ENCODE measurements around the gene SDHC.
A peak's percentile ranks its signal among the peaks of the same experiment; 100 is the strongest.
"Not testable (repeated sequence)": the region's sequence is repeated elsewhere in the genome, so short reads cannot be mapped to it uniquely, and the experiment has no call there.

SDHC gene

DNA sequence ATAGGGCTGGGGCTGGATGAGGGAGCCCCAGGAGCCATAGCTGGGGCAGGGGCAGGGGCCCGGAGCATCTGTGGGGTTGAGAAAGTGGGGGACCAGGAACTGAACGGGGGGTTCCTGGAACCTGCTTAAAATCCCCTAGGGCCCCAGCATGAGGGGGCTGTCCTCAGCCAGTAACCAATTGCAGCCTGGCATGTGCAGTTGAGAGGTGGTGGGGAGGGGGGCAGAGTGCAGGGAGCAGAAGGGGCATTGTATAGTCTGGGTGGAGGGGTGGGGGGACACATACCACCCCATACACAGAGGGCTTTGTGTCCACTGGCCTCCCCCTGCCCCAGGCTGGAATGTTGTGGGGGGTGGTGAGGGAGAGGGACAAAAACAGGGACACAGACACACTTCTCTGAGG is 4.3 kb upstream of the SDHC start, which contains the start of gene MPZ:
TSS of gene MPZ (minus strand) at position 101 of the 400 bp plus-strand sequence. CDS start at position 38, 63 bp downstream.
- DNase-seq (ENCODE audit: low read depth, low spot score), result no peak

DNA sequence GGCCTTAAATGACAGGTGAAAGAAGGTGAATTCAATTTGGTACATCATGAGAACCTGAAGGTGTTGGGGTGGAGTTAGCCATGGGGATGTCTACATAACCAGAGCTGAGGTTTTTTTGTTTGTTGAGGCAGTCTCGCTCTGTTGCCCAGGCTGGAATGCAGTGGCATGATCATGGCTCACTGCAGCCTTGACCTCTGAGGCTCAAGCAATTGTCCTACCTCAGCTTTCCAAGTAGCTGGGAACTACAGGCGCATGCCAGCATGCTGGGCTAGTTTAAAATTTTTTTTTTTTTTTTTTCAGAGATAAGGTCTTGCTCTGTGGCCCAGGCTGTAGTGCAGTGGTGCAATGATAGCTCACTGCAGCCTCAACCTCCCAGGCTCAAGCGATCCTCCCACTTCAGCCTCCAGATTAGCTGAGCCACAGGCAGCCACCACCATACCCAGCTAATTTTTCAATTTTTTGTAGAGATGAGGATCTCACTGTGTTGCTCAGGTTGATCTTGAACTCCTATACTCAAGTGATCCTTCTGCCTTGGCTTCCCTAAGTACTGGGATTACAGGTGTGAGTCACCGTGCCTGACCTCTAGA is 2.5 kb upstream of the SDHC start:
- DNase-seq (ENCODE audit: low read depth, low spot score), result no peak

DNA sequence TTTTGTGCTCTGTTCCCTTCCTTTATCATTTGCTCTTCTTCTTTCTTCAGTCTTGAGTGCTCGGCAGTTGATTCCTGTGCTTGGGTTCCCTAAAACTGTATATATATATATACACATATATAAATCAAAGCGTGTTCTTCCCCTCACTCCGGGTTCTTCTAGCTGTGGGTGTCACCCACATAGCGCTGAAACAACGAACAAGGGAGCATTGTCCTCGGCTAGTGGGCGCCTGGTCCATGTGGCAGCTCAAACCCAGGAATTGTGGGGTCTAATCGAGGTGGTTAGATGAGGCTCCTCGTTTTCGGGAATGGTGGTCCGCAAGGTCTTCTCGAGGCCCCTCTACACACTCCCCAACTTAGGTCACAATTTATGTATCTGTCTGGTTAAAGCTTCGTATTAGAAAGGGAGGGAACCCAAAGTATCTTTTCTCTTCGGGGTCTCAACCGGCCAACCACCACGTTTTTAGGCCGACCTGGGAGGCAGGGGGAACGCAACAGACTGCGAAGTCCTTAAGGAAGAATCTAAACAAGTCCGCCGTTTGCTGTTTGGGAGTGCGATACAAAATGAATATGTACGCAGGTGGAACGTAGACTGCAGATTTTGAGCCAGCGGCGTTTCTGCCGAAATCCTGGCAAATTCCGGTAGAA is 504 bp upstream of the SDHC start:
- no peak for DNase-seq (ENCODE audit: low read depth, low spot score)

DNA sequence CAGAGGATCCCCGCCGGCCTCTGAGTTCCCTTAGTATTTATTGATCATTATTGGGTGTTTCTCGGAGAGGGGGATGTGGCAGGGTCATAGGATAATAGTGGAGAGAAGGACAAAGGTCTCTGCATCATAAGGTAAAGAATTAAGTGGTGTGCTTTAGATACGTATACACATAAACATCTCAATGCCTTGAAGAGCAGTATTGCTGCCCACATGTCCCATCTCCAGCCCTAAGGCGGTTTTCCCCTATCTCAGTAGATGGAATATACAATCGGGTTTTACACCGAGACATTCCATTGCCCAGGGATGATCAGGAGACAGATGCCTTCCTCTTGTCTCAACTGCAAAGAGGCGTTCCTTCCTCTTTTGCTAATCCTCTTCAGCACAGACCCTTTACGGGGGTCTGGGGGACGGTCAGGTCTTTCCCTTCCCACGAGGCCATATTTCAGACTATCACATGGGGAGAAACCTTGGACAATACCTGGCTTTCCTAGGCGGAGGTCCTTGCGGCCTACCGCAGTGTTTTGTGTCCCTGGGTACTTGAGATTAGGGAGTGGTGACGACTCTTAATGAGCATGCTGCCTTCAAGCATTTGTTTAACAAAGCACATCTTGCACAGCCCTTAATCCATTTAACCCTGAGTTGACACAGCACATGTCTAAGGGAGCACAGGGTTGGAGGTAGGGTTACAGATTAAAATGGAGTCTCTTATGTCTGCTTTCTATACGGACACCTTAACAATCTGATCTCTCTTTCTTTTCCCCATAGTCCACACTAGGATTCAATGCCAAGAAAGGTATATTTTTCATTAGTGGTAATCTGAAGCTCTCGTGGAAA is 1.9 kb downstream of the SDHC start:
- DNase-seq (ENCODE audit: low read depth, low spot score), result not testable (repeated sequence)

DNA sequence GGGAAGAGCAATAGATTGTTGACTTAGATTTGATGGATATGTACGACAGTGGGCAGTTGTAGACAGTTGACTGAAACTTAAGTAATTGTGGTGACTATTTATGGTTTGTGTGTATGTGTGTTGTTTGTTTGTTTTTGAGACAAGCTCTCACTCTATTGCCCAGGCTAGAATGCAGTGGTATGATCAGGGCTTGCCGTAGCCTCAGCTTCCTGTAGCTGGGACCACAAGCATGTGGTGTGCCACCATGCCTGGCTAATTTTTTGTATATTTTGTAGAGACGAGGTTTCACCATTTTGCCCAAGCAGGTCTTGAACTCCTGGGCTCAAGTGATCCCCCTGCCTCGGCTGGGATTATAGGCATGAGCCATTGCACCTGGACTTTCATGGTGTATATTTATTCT is 9.8 kb downstream of the SDHC start:
- no peak for DNase-seq (ENCODE audit: low read depth, low spot score)

DNA sequence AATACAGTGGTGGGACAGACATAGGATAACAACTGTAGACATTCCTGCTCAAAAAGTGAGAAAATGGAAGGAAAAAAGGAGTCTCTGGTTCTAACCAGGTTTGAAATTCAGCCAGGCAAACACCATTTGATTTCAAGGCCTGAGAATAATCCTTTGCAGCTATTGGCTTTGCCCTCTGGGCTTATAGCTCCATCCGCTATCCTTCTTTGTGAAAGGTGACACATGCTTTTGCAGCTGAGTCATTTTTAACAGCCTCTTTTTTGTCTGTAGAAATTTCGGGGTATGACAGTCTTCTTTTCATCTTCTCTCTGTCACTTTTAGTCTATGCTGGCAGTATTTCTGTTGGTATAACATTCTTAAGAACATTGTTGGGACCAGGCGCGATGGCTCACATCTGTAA is 16.2 kb downstream of the SDHC start:
- no peak for DNase-seq (ENCODE audit: low read depth, low spot score)

DNA sequence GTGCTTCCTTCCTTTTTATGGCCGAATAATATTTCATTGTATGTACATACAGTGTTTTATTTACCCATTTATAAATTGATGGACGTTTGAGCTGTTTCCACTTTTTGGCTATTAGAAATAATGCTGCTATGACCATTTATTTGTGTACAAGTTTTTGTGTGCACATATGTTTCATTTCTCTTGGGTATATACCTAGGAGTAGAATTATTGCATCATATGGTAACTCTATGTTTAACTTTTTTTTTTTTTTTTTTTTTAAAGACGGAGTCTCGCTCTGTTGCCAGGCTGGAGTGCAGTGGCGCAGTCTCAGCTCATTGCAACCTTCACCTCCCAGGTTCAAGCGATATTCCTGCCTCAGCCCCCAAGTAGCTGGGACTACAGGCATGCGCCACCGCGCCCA is 19.0 kb downstream of the SDHC start:
- no peak for DNase-seq (ENCODE audit: low read depth, low spot score)

DNA sequence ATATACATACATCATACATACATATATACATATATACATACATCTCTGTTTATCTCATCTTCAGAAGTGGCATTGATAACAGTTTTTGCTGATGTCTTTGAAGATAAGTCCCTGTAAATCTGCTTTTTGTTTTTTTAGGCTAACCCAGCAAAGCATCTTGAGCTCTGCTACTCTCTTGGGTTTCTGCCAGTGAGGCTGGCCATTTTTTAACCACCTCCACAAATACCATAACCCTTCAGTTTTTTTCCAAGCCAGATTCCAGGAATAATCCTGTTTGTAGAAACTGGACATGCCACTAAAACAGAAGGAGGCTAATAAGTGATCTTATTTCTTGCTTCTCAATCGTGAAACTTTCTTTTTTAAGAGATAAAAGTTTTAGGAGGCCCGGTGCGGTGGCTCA is 21.6 kb downstream of the SDHC start:
- DNase-seq (ENCODE audit: low read depth, low spot score), result peak; percentile 61

DNA sequence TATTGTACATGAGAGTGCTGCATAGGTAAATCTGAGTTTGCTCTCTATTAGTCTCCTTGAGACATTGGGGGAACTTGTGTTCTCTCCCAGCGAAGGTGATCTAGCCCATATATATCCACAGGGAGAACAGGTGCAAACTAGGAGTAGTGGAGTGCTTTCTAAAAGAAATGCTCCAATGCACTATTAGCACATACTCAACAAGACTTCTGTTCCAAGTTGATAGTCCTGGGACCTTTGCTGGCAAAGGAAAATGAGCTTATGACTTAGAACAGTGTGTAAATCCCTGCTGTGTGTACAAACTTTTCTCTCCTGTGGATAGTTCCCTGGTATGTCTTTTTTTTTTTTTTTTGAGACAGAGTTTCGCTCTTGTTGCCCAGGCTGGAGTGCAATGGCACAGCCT is 28.0 kb downstream of the SDHC start:
- no peak for DNase-seq (ENCODE audit: low read depth, low spot score)

DNA sequence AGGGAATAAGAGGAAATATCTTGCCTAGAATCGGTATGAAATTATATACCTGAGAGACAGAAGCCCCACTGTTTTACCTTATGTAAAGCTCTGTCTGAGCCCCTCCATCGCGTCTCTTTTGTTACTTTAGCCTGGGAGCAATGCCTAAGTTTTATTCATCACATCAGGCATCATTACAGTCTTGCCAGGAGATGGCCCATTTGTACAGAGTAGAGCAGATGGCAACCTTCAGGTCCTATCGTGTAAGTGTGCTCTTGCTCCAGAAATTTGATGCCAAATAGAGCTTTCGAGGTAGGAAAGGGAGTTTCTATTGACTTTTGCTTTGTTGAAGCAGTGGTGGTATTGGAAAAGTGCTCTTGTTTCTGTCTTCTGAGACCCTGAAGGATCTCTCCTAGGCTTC is 28.6 kb downstream of the SDHC start:
- no peak for DNase-seq (ENCODE audit: low read depth, low spot score)

DNA sequence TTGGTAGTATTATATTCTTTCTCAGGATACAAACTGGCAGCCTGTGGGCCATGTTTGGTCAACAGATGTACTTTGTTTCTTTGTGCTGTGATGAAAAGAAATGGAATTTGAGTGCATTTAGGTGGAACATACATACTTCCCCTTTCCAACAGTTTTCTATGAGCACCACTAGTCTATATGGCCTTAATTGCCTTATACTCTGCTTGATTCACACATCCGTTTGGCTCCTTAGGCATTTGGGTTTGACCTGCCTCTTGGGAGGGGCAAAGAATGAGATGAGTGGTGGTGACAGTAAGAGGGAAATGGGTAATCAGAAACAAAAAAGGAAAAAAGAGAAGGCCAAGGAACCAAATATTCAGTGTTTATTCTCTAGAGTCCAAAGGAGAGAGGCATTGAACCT is 36.5 kb downstream of the SDHC start:
- DNase-seq (ENCODE audit: low read depth, low spot score), result no peak

DNA sequence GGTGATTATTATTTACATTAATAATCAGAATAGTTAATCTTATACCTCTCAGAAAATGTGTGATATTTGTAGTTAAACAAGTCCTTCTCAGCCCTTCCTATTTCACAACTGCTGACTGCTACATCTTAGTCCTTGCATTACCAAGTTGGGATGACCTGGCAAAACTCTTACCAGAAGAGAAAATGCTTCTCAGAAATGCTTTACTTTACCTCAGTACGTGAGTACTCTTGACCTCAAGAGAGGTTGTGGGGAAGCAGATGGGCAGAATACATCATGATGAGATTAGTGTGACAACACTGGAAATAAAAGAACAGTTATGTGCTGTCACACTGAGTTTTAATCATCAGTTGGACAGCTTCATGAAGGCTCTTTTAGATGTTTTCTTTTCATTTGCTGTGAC is 37.3 kb downstream of the SDHC start:
- DNase-seq (ENCODE audit: low read depth, low spot score), result no peak

DNA sequence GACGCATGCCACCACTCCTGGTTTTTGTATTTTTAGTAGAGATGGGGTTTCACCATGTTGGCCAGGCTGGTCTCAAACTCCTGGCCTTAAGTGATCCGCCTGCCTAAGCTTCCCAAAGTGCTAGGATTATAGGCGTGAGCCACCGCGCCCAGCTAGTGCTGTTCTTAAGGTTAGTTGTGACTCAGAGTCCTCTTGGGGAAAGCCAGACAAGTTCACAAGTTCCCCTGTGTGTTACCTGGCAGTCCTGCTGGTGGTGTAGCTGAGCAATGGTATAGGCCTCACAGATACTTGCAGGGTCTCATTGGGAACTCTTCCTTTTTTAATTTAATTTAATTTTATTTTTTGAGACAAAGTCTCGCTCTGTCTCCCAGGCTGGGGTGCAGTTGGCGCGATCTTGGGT is 42.9 kb downstream of the SDHC start:
- DNase-seq (ENCODE audit: low read depth, low spot score), result no peak

DNA sequence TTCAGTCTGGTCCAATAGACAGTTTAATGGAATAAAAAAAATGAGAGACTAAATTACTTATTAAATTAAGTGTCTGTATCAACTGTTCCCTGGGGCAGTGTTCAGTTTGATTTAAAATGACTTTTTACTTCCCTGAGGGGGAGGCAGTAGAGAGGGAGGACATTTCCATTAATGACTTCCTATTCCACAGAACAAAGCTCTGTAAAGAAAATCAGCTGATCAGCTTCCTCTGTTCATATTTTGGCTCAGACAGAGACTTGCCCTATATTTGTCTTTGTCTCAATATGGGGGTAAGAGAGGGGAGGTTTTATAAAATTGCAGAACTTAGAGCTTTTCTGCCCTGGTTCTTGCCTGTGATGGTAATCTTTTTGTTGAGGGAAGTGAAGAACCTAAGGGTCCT is 45.1 kb downstream of the SDHC start:
- no peak for DNase-seq (ENCODE audit: low read depth, low spot score)

DNA sequence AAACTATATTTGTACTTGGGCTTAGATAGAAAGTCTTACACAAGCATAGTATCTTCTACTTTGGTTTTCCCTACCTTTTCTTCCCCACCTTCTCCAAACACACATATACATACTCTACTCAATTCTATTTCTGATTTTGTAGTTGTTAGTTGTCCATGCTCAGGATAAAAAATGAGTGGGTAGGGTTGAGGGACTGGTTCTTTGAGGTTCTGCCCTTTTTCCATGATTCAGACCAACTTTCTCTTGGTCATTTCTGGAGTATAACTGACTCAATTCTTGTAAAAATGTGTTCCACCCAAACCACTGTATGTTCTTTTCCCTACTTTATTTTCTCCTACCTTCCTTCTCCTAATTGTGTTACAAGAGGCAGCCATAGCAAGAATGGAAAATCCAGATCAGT is 50.2 kb downstream of the SDHC start:
- no peak for DNase-seq (ENCODE audit: low read depth, low spot score)

DNA sequence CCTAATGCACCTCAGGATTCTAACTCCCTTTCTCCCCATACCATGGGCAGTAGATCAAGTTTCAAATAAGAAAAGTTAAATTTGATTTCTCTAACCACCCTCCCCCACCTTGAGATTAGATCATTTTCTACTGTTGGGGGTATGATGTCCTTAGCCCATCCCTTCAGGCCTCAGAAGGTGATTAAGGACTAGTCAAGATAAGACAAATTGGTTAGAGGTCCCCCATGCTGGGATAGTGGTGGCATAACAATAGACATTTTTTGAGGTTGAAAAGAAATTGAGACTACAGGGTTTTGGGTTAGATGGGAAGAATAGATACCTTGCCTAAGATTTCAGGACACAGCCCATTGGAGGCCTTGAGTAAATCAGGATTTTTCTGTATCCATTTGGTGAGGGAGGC is 51.0 kb downstream of the SDHC start:
- DNase-seq (ENCODE audit: low read depth, low spot score), result no peak

DNA sequence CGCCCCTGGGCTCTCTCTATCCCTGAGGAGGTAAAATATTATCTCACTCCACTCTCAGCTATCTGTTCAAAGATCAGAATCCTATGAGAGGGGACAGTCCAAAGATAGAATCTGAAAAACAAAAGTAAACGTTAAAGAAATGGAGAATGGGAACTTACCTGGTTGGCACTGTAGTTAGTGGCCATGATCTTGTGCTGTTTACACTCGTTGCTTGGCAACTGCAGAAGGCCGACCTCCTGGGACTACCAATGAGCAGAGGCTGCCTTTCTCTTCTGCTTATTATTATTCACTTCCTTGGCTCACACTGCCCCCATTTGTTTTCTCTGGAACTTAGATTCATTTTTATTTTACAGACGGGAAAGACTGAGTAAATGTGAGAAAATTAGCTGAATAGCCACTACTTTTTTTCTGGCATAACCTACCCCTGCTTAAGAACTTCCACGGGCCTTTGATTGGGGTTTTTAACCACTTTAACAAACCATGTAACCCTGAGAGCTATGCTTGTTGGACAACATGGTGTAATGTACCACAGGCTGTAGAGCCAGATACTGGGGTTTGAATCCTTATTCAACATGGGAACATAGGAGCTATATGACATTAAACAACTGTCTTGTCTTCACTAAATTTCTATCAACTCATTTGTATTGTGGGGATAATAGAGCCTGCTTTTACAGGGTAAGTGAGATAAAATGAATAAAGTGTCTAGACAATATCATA is 53.7 kb downstream of the SDHC start, which contains the start of gene CFAP126:
TSS of gene CFAP126 (minus strand) at position 193 of the 717 bp plus-strand sequence. CDS start at position 185, 8 bp downstream.
- peak; percentile 87 for DNase-seq (ENCODE audit: low read depth, low spot score)

DNA sequence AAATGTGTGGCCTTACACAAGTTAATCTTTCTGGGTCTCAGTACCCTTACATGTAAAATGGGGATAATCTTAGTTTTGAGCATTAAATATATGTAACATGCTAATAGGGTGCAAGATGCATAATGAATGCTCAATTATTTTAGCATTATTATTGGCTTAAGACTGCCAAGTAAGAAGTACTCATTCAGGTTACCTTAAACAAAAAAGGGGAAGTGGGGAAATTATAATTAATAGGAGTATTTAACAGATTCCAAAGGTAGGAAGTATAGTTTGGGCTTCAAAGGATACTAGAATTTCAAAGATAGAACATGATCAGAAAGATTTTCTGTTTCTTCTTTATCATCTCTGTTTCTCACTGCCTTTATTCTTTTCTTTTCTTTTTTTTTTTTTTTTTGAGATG is 59.3 kb downstream of the SDHC start:
- DNase-seq (ENCODE audit: low read depth, low spot score), result no peak

DNA sequence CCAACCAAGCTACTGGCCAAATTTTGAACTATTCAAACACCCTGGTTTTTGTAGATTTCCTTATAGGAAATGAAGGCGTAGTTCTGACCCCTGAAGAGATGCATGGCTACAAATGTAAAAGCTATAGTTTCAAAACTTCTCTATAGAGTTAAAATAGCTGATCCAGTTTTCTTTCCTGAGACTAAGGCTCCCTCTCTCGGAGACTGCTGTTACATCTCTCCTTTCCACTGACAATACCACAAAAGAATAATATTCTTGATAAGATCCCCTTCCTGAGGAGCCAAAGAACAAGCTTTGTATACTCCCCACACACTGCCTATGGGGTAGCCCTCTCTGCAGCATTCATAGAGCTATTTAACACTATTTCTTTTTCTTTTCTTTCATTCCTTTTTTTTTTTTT is 60.2 kb downstream of the SDHC start:
- peak; percentile 11 for DNase-seq (ENCODE audit: low read depth, low spot score)

DNA sequence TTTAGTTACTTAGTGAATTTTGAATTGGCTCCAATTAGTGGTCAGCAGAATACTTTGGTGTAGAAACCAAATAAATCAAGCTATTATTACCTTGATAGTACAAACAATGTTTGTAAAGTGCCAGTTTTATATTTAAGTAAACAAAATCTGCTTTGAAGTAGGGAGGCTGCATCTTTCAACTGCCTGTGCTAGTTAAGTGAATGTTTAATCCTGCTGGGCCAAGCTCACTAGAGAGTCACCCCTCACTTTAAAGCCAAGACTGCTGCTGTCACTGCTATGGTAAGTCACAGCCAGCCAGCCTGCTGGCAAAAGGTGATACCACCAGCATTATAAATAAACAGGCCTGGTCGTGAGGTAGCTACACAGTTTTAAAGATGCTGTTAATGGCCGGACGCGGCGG is 63.8 kb downstream of the SDHC start:
- DNase-seq (ENCODE audit: low read depth, low spot score), result no peak

DNA sequence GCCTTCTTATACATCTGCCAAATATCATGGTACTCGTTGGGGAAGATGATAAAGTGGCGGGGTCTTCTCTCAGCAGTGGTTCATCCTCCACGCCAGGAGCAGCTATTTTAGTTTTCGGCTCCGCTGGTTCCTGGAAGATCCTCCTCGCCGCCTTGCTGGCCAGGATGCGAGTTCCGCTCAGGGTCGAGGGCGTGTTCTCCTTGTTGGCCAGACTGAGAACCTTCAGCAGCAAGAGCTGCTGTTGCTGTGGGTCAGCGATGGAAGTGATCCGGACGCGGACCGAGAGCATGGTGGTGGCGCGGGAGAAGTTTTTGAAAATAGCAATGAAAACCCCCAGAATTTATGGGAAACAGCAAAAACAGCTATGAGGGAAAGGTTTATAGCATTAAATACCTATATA is 64.9 kb downstream of the SDHC start:
- DNase-seq (ENCODE audit: low read depth, low spot score), result no peak

DNA sequence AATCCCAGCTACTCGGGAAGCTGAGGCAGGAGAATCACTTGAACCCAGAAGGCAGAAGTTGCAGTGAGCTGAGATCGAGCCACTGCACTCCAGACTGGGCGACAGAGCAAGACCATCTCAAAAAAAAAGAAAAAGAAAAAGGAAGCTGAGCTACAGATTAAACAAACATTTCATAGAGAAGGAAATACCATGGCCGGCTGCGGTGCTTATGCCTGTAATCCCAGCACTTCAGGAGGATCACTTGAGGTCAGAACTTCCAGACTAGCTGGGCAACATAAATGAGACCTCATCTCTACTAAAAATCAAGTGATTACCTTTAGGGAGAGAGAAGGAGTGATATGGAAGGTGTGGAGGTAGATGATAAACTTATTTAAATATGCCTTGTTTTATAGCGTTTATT is 67.5 kb downstream of the SDHC start:
- no peak for DNase-seq (ENCODE audit: low read depth, low spot score)

Measured in astrocyte of the hippocampus (primary cell).